Measurements from ENCODE around the gene NAPSA.

NAPSA gene

DNA sequence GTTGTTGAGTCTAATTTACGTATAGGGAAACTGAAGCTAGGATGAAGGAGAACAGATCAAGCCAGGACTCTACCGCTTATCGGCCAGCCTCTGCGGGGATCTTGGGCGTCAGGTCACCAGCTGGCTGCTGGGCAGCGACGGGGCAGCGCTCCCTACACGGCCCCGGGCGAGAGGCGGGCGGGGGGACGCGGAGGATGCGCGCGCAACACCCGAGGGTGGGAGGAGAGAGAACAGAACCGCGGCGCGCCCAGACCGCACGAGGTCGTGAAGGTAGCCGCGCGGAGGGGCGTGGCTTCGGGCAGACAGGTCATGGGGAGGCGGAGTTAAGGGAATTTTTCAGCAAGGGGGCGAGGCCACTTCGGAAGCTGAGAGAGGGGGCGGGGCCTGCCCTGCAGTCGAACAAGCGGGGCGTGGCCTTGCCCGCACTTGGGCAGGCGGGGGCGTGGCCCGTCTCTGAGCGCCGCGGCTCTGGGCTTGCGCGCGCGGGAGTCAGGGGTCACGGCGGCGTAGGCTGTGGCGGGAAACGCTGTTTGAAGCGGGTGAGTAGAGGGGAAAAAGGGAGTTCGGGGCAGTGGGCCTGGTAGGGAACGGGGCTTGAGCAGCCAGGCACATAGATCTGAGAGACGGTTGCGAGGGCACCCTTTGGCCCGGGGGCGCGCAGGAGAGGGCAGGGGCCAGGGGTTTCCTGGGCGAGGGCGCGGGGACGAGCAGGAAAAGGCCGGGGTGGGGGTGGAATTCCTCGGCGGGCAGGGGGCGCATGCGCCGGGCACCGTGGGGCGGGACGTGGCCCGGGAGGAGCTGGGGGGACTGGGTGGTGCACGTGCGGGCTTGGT, 18.6 kb upstream of the NAPSA start, which contains the start of gene POLD1:
Gene POLD1, plus strand, starts transcription at position 496 of the 833 bp plus-strand sequence. CDS start 14,505 bp downstream, outside the sequence.
- Histone ChIP-seq H3K27me3 (ENCODE audit: control insufficient read depth, insufficient read depth, low read length) (no peaks in the 10 kb centered on the region), H3K36me3 (ENCODE audit: control insufficient read depth, insufficient read depth, low read length) (peaks cover 63% of the 10 kb centered on the region), H3K27ac (ENCODE audit: low read depth, low read length) (peak within 1 kb of the TSS; percentile 82; the same call in 1 of the 2 replicates), H3K9ac (ENCODE audit: low read length) (peak within 1 kb of the TSS; percentile 95), H3K9me3 (ENCODE audit: control insufficient read depth, insufficient read depth, low read depth, low read length) (no peaks in the 10 kb centered on the region), H3K4me1 (ENCODE audit: control insufficient read depth, insufficient read depth, low read length) (peaks cover 3% of the 10 kb centered on the region; the same call in 1 of the 2 replicates), H3K4me3 (ENCODE audit: low read depth, low read length) (peak within 1 kb of the TSS; percentile 86)

DNA sequence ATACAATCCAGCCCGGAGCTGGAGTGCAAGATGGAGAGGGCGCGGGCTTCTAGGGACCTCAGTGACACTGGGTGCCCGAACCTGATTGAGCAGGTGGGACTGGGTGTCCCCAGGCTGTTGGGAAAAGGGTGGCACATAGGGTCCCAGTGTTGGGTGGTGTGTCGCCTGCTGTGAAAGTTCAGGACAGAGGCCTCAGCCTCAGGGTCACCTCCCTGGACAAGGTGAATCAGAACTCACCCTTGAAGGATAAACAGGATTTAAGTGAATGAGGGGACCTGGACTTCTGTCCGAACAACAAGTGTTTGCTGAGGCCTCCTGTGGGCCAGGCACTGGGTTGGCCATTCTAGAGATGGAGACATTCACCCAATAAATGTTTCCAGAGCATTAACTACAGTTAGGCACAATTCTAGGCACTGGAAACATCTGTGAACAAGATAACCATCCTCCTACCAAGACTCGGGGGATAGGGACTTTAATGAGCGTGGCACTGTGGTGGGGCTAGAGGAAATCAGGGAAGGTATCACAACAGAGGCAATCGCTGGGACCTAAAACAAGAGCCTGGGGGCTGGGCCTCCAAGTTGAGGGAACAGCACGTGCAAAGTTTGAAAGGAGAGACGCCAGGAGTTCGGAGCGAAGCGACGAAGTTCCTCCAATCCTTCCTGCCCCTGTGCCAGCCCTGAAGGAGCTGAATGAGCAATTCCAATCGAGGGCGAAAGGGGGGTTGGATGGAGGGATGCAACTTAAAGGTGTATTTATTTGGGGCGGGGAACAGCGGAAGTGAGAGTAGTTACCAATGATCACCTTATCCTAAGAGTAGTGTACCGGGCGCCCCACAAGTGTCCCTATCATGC, 17.8 kb upstream of the NAPSA start:
- peaks cover 65% of the 10 kb centered on the region for H3K36me3 ChIP-seq (ENCODE audit: control insufficient read depth, insufficient read depth, low read length)
- peak overlapping the region; percentile 86 for H3K4me3 ChIP-seq (ENCODE audit: low read depth, low read length)
- H3K9ac ChIP-seq (ENCODE audit: low read length), result peak overlapping the region; percentile 15
- H3K4me1 ChIP-seq (ENCODE audit: control insufficient read depth, insufficient read depth, low read length), result peaks cover 3% of the 10 kb centered on the region; the same call in 1 of the 2 replicates
- H3K27ac ChIP-seq (ENCODE audit: low read depth, low read length), result no peak overlapping the region
- no peaks in the 10 kb centered on the region for H3K27me3 ChIP-seq (ENCODE audit: control insufficient read depth, insufficient read depth, low read length)
- no peaks in the 10 kb centered on the region for H3K9me3 ChIP-seq (ENCODE audit: control insufficient read depth, insufficient read depth, low read depth, low read length)

DNA sequence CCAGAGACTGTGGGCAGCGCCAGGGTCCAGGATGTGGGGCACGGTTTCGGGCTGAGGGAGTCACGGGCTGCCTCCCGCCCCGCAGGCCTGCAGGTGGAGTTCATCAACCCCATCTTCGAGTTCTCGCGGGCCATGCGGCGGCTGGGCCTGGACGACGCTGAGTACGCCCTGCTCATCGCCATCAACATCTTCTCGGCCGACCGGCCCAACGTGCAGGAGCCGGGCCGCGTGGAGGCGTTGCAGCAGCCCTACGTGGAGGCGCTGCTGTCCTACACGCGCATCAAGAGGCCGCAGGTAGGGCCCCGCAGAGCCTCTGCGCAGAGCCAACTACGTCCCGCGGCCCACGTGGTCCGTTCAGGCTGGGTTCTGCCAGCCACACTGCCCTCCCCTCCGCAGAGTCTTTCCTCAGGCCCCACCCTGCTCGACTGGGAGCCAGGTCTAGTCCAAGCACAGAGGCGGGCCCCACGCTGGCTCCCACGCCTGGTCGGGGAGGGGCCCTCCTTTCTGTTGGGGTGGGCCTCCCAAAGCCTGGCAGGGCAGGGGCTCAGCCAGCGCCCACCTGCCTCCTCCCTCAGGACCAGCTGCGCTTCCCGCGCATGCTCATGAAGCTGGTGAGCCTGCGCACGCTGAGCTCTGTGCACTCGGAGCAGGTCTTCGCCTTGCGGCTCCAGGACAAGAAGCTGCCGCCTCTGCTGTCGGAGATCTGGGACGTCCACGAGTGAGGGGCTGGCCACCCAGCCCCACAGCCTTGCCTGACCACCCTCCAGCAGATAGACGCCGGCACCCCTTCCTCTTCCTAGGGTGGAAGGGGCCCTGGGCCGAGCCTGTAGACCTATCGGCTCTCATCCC, 16.7 kb upstream of the NAPSA start:
- H3K9me3 ChIP-seq (ENCODE audit: control insufficient read depth, insufficient read depth, low read depth, low read length), result no peaks in the 10 kb centered on the region
- H3K27me3 ChIP-seq (ENCODE audit: control insufficient read depth, insufficient read depth, low read length), result no peaks in the 10 kb centered on the region
- peaks cover 62% of the 10 kb centered on the region for H3K36me3 ChIP-seq (ENCODE audit: control insufficient read depth, insufficient read depth, low read length)
- H3K27ac ChIP-seq (ENCODE audit: low read depth, low read length), result no peak overlapping the region
- H3K4me1 ChIP-seq (ENCODE audit: control insufficient read depth, insufficient read depth, low read length), result peaks cover 3% of the 10 kb centered on the region; the same call in 1 of the 2 replicates
- no peak overlapping the region for H3K9ac ChIP-seq (ENCODE audit: low read length)
- H3K4me3 ChIP-seq (ENCODE audit: low read depth, low read length), result no peak overlapping the region

GRCh38 chr19:50380751-50381151, 15.3 kb upstream of the NAPSA start:
- Histone ChIP-seq H3K36me3 (ENCODE audit: control insufficient read depth, insufficient read depth, low read length) (peaks cover 54% of the 10 kb centered on the region), H3K4me3 (ENCODE audit: low read depth, low read length) (no peak overlapping the region)

GRCh38 chr19:50380137-50380536, 14.7 kb upstream of the NAPSA start:
- no peak overlapping the region for H3K9ac ChIP-seq (ENCODE audit: low read length)
- no peak overlapping the region for H3K4me3 ChIP-seq (ENCODE audit: low read depth, low read length)
- H3K36me3 ChIP-seq (ENCODE audit: control insufficient read depth, insufficient read depth, low read length), result peaks cover 54% of the 10 kb centered on the region
- no peaks in the 10 kb centered on the region for H3K27me3 ChIP-seq (ENCODE audit: control insufficient read depth, insufficient read depth, low read length)
- no peak overlapping the region for H3K27ac ChIP-seq (ENCODE audit: low read depth, low read length)
- peaks cover 3% of the 10 kb centered on the region; the same call in 1 of the 2 replicates for H3K4me1 ChIP-seq (ENCODE audit: control insufficient read depth, insufficient read depth, low read length)
- no peaks in the 10 kb centered on the region for H3K9me3 ChIP-seq (ENCODE audit: control insufficient read depth, insufficient read depth, low read depth, low read length)

More at GRCh38 chr19:50380751-50381151, 15.3 kb upstream of the NAPSA start:
- Histone ChIP-seq H3K9me3 (ENCODE audit: control insufficient read depth, insufficient read depth, low read depth, low read length) (no peaks in the 10 kb centered on the region), H3K27ac (ENCODE audit: low read depth, low read length) (no peak overlapping the region), H3K4me1 (ENCODE audit: control insufficient read depth, insufficient read depth, low read length) (peaks cover 3% of the 10 kb centered on the region; the same call in 1 of the 2 replicates), H3K9ac (ENCODE audit: low read length) (no peak overlapping the region), H3K27me3 (ENCODE audit: control insufficient read depth, insufficient read depth, low read length) (no peaks in the 10 kb centered on the region)

DNA sequence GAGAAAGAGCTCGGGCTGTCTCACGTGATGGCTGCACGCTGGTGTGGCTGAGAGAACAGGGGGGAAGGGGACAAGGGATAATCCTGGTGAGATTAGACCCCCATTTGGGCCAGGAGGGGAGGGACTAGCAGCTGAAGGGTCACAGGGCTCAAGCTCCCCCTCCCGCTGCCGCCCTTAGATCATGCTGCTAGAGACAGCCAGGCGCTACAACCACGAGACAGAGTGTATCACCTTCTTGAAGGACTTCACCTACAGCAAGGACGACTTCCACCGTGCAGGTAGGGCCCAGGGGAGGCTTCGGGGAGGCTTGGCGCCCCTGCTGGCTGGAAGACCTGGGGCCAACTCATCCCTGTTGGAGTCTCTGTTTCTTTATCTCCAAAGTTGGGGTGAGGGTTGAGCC, 14.2 kb upstream of the NAPSA start:
- H3K9me3 ChIP-seq (ENCODE audit: control insufficient read depth, insufficient read depth, low read depth, low read length), result no peaks in the 10 kb centered on the region
- no peak overlapping the region for H3K27ac ChIP-seq (ENCODE audit: low read depth, low read length)
- no peak overlapping the region for H3K4me3 ChIP-seq (ENCODE audit: low read depth, low read length)
- H3K27me3 ChIP-seq (ENCODE audit: control insufficient read depth, insufficient read depth, low read length), result no peaks in the 10 kb centered on the region
- peaks cover 54% of the 10 kb centered on the region for H3K36me3 ChIP-seq (ENCODE audit: control insufficient read depth, insufficient read depth, low read length)
- H3K9ac ChIP-seq (ENCODE audit: low read length), result no peak overlapping the region
- H3K4me1 ChIP-seq (ENCODE audit: control insufficient read depth, insufficient read depth, low read length), result peaks cover 3% of the 10 kb centered on the region; the same call in 1 of the 2 replicates

DNA sequence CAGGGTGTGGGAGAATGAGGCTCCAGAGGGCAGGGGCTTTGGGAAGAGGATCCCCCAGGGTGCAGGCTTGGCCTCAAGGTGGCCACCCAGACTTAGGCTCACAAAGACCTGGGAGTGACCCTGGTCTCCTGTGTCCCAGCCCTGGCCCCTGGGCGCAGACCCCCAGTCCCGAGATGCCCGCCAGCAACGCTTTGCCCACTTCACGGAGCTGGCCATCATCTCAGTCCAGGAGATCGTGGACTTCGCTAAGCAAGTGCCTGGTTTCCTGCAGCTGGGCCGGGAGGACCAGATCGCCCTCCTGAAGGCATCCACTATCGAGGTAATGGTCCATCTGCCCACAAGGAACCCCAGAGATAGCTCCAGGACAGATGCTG, 13.4 kb upstream of the NAPSA start:
- Histone ChIP-seq H3K9ac (ENCODE audit: low read length) (no peak overlapping the region), H3K27me3 (ENCODE audit: control insufficient read depth, insufficient read depth, low read length) (no peaks in the 10 kb centered on the region), H3K36me3 (ENCODE audit: control insufficient read depth, insufficient read depth, low read length) (peaks cover 54% of the 10 kb centered on the region), H3K9me3 (ENCODE audit: control insufficient read depth, insufficient read depth, low read depth, low read length) (no peaks in the 10 kb centered on the region), H3K27ac (ENCODE audit: low read depth, low read length) (no peak overlapping the region), H3K4me3 (ENCODE audit: low read depth, low read length) (no peak overlapping the region), H3K4me1 (ENCODE audit: control insufficient read depth, insufficient read depth, low read length) (peaks cover 3% of the 10 kb centered on the region; the same call in 1 of the 2 replicates)

GRCh38 chr19:50378169-50378862, 12.9 kb upstream of the NAPSA start:
- H3K4me3 ChIP-seq (ENCODE audit: low read depth, low read length), result no peak overlapping the region
- no peaks in the 10 kb centered on the region for H3K27me3 ChIP-seq (ENCODE audit: control insufficient read depth, insufficient read depth, low read length)
- peaks cover 54% of the 10 kb centered on the region for H3K36me3 ChIP-seq (ENCODE audit: control insufficient read depth, insufficient read depth, low read length)
- no peak overlapping the region for H3K9ac ChIP-seq (ENCODE audit: low read length)
- 0 out of 2 replicates have a peak, but pooled peaks cover 3% of the 10 kb centered on the region for H3K4me1 ChIP-seq (ENCODE audit: control insufficient read depth, insufficient read depth, low read length)
- no peaks in the 10 kb centered on the region for H3K9me3 ChIP-seq (ENCODE audit: control insufficient read depth, insufficient read depth, low read depth, low read length)
- H3K27ac ChIP-seq (ENCODE audit: low read depth, low read length), result no peak overlapping the region

GRCh38 chr19:50377517-50377916, 12.1 kb upstream of the NAPSA start:
- H3K4me1 ChIP-seq (ENCODE audit: control insufficient read depth, insufficient read depth, low read length), result no peaks in the 10 kb centered on the region
- H3K9me3 ChIP-seq (ENCODE audit: control insufficient read depth, insufficient read depth, low read depth, low read length), result no peaks in the 10 kb centered on the region
- H3K27ac ChIP-seq (ENCODE audit: low read depth, low read length), result no peak overlapping the region
- no peak overlapping the region for H3K4me3 ChIP-seq (ENCODE audit: low read depth, low read length)
- no peaks in the 10 kb centered on the region for H3K27me3 ChIP-seq (ENCODE audit: control insufficient read depth, insufficient read depth, low read length)
- H3K36me3 ChIP-seq (ENCODE audit: control insufficient read depth, insufficient read depth, low read length), result peaks cover 49% of the 10 kb centered on the region
- H3K9ac ChIP-seq (ENCODE audit: low read length), result no peak overlapping the region

- peak overlapping the region; percentile 24 for H3K4me3 ChIP-seq (ENCODE audit: low read depth, low read length)
- no peak overlapping the region for H3K27ac ChIP-seq (ENCODE audit: low read depth, low read length)
These were observed 11.6 kb upstream of the NAPSA start for GRCh38 chr19:50377051-50377461.

More at GRCh38 chr19:50377051-50377461, 11.6 kb upstream of the NAPSA start:
- Histone ChIP-seq H3K9me3 (ENCODE audit: control insufficient read depth, insufficient read depth, low read depth, low read length) (no peaks in the 10 kb centered on the region), H3K36me3 (ENCODE audit: control insufficient read depth, insufficient read depth, low read length) (peaks cover 45% of the 10 kb centered on the region), H3K4me1 (ENCODE audit: control insufficient read depth, insufficient read depth, low read length) (no peaks in the 10 kb centered on the region), H3K27me3 (ENCODE audit: control insufficient read depth, insufficient read depth, low read length) (no peaks in the 10 kb centered on the region), H3K9ac (ENCODE audit: low read length) (no peak overlapping the region)
